ENCODE measurements around the gene PPP1R1A. TPM values are rescaled to one million over a fixed set of nuclear protein-coding genes. Genes with fewer than 3 reads are reported as not detected.

PPP1R1A gene
- total RNA-seq, 5 donors from 2014 or later (not counting 1 experiment from before 2014, with no cell fraction given), result not detected

DNA sequence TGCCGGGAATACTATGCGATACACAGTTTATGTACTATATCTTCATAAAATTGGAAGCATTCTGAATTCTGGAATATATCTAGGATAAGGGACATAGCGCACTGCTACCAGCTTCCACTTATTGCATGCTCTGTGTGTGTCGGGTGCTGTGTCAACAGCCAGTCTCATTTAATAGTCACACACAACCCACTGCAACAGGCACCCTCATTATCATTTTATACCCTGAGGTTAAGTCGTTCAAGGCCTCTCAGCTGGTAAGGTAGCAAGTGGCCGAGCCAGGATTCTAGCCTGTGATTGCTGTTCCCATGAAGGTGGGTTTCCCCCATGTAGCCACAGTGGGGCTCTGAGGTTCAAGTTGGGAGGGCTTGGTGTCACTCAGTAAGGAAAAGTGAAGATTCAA lies 7.0 kb downstream of the PPP1R1A start:
- Histone ChIP-seq H3K27me3 (replicated peaks in 1 of 2; ENCODE audit: control insufficient read depth in 2 of 2, extremely low read depth in 1 of 2, insufficient read depth in 2 of 2, low read length in 1 of 2) (peaks cover 4 to 29% of the 10 kb centered on the region in 2 experiments), H3K4me1 (ENCODE audit: control insufficient read depth in 1 of 2, extremely low read depth in 1 of 2, insufficient read depth in 2 of 2, low read length in 2 of 2) (peaks cover 0 to 6% of the 10 kb centered on the region in 2 experiments), H3K27ac (ENCODE audit: low read length) (no peak overlapping the region), H3K36me3 (ENCODE audit: control insufficient read depth in 2 of 2, extremely low read depth in 1 of 2, insufficient read depth in 1 of 2, low read length in 1 of 2) (no peaks in the 10 kb centered on the region), H3K4me3 (ENCODE audit: control insufficient read depth in 1 of 2, extremely low read depth in 1 of 2, low read length in 1 of 2) (no peak overlapping the region), H3K9me3 (no peaks in the 10 kb centered on the region)
- ChIA-PET CTCF (interaction anchor here in 1 of 2 donors (1.4 kb wide), 1 partner anchor 11 kb away, joined by 4 read pairs; no protein-coding TSS in a partner anchor), POLR2A (no interaction called here)
- H3K9me3 Mint-ChIP-seq, result no peaks in the 10 kb centered on the region
- DNase-seq, result no peak
- H3K36me3 Mint-ChIP-seq, result no peaks in the 10 kb centered on the region
- no peak overlapping the region for H3K4me3 Mint-ChIP-seq
- H3K27me3 Mint-ChIP-seq, result peaks cover 23 to 26% of the 10 kb centered on the region in 2 donors
- no peak for ATAC-seq (replicated peaks in 1 of 4)
- peaks cover 6 to 8% (median 6%) of the 10 kb centered on the region in 3 donors for H3K4me1 Mint-ChIP-seq
- no CpG with 5 or more reads among the region's 6 CpGs for WGBS (ENCODE audit: insufficient coverage)
- H3K27ac Mint-ChIP-seq, result no peak overlapping the region

DNA sequence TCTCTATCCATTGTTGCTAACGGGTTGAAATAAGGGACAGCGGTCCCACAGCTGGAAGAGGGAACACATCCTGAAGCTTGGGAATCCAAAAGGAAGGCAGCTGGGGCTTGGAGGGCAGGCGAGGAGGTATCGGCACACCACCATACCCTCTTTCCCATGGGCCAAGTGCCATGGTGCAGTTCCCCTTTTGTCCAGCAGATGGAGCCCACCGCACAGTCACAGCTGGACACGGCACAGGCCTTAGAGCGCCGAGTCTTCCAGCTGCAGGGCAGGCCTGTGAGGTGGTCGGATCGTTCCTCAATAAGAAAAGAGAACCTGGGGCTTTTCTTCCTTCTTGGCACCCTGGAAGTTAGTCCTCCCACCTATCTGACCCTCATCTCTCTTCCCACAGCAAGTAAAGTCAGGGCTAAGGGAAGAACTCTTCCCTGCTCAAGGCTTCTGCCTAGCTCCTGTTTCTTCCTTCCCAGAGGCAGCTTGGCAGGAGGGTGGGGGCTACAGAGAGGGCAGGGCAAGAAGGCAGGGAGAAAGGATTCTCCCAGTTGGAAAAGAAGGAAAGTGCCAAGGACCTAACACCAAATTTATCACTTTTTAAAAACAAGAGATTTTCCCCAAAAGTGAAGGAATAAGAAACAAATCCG lies 8.6 kb downstream of the PPP1R1A start:
- Histone ChIP-seq H3K4me3 (ENCODE audit: control insufficient read depth in 1 of 2, extremely low read depth in 1 of 2, low read length in 1 of 2) (no peak overlapping the region), H3K27ac (ENCODE audit: low read length) (no peak overlapping the region), H3K36me3 (ENCODE audit: control insufficient read depth in 2 of 2, extremely low read depth in 1 of 2, insufficient read depth in 1 of 2, low read length in 1 of 2) (no peaks in the 10 kb centered on the region), H3K27me3 (replicated peaks in 1 of 2; ENCODE audit: control insufficient read depth in 2 of 2, extremely low read depth in 1 of 2, insufficient read depth in 2 of 2, low read length in 1 of 2) (peaks cover 0 to 14% of the 10 kb centered on the region in 2 experiments), H3K4me1 (ENCODE audit: control insufficient read depth in 1 of 2, extremely low read depth in 1 of 2, insufficient read depth in 2 of 2, low read length in 2 of 2) (peaks cover 0 to 6% of the 10 kb centered on the region in 2 experiments), H3K9me3 (no peaks in the 10 kb centered on the region)
- no peaks in the 10 kb centered on the region for H3K9me3 Mint-ChIP-seq
- WGBS (ENCODE audit: insufficient coverage), result 0% methylated on average over 7 of the region's 11 CpGs
- DNase-seq (peak; percentile 39 to 85 (median 68)), ATAC-seq (replicated peaks in 1 of 4) (peak; percentile 90 to 93 (median 92))
- no peak overlapping the region for H3K4me3 Mint-ChIP-seq
- ChIA-PET POLR2A (interaction anchor here in 1 of 2 donors (0.6 kb wide), 2 partner anchors 1259 to 1697 kb away, joined by 3 to 7 read pairs; no protein-coding TSS in a partner anchor), CTCF (interaction anchor here (1.0 to 1.7 kb wide), 7 partner anchors 13 to 405 kb away, joined by 3 to 12 read pairs (median 4); partner anchors contain the start of gene TESPA1 (in 1 of the 2))
- no peak overlapping the region for H3K27ac Mint-ChIP-seq
- peaks cover 13% of the 10 kb centered on the region for H3K36me3 Mint-ChIP-seq
- peaks cover 8 to 12% of the 10 kb centered on the region in 2 donors for H3K27me3 Mint-ChIP-seq
- peaks cover 6 to 8% (median 6%) of the 10 kb centered on the region in 3 donors for H3K4me1 Mint-ChIP-seq

- H3K9me3 ChIP-seq, result no peaks in the 10 kb centered on the region
- no peaks in the 10 kb centered on the region for H3K9me3 Mint-ChIP-seq
- peaks cover 0 to 6% of the 10 kb centered on the region in 2 experiments for H3K4me1 ChIP-seq (ENCODE audit: control insufficient read depth in 1 of 2, extremely low read depth in 1 of 2, insufficient read depth in 2 of 2, low read length in 2 of 2)
- POLR2A ChIA-PET, result interaction anchor here in 1 of 2 donors (0.6 kb wide), 2 partner anchors 1260 to 1697 kb away, joined by 3 to 7 read pairs; no protein-coding TSS in a partner anchor
- no peaks in the 10 kb centered on the region for H3K36me3 ChIP-seq (ENCODE audit: control insufficient read depth in 2 of 2, extremely low read depth in 1 of 2, insufficient read depth in 1 of 2, low read length in 1 of 2)
- H3K27me3 Mint-ChIP-seq, result peaks cover 4 to 7% of the 10 kb centered on the region in 2 donors
- no peak overlapping the region for H3K4me3 Mint-ChIP-seq
- 0% methylated on average over 1 of the region's 4 CpGs for WGBS (ENCODE audit: insufficient coverage)
- H3K4me3 ChIP-seq (ENCODE audit: control insufficient read depth in 1 of 2, extremely low read depth in 1 of 2, low read length in 1 of 2), result no peak overlapping the region
- H3K4me1 Mint-ChIP-seq, result peaks cover 6 to 8% (median 6%) of the 10 kb centered on the region in 3 donors
- H3K27ac ChIP-seq (ENCODE audit: low read length), result no peak overlapping the region
- ATAC-seq (replicated peaks in 1 of 4) (no peak), DNase-seq (peak in 1 of 35 experiments; percentile 5)
- CTCF ChIA-PET, result interaction anchor here (0.6 to 1.7 kb wide), 3 partner anchors 17 to 31 kb away, joined by 6 to 19 read pairs (median 12); no protein-coding TSS in a partner anchor
- H3K36me3 Mint-ChIP-seq, result peaks cover 15% of the 10 kb centered on the region
- H3K27me3 ChIP-seq (replicated peaks in 1 of 2; ENCODE audit: control insufficient read depth in 2 of 2, extremely low read depth in 1 of 2, insufficient read depth in 2 of 2, low read length in 1 of 2), result peaks cover 0 to 11% of the 10 kb centered on the region in 2 experiments
- no peak overlapping the region for H3K27ac Mint-ChIP-seq
Observed at GRCh38 chr12:54579258-54579657, 9.2 kb downstream of the PPP1R1A start.

GRCh38 chr12:54578778-54579177 lies 9.7 kb downstream of the PPP1R1A start:
- WGBS (ENCODE audit: insufficient coverage), result 100% methylated on average over 5 of the region's 7 CpGs
- H3K27me3 ChIP-seq (replicated peaks in 1 of 2; ENCODE audit: control insufficient read depth in 2 of 2, extremely low read depth in 1 of 2, insufficient read depth in 2 of 2, low read length in 1 of 2), result peaks cover 0 to 7% of the 10 kb centered on the region in 2 experiments
- Mint-ChIP-seq H3K4me1 (peaks cover 6 to 8% (median 6%) of the 10 kb centered on the region in 3 donors), H3K27me3 (peaks cover 0 to 4% of the 10 kb centered on the region in 2 donors), H3K4me3 (no peak overlapping the region), H3K9me3 (no peaks in the 10 kb centered on the region), H3K27ac (no peak overlapping the region), H3K36me3 (peaks cover 19% of the 10 kb centered on the region)
- no peaks in the 10 kb centered on the region for H3K9me3 ChIP-seq
- H3K4me3 ChIP-seq (ENCODE audit: control insufficient read depth in 1 of 2, extremely low read depth in 1 of 2, low read length in 1 of 2), result no peak overlapping the region
- ChIA-PET POLR2A (no interaction called here), CTCF (interaction anchor here in 1 of 2 donors (0.6 kb wide), 1 partner anchor 30 kb away, joined by 19 read pairs; no protein-coding TSS in a partner anchor)
- peaks cover 0 to 6% of the 10 kb centered on the region in 2 experiments for H3K4me1 ChIP-seq (ENCODE audit: control insufficient read depth in 1 of 2, extremely low read depth in 1 of 2, insufficient read depth in 2 of 2, low read length in 2 of 2)
- no peak overlapping the region for H3K27ac ChIP-seq (ENCODE audit: low read length)
- no peaks in the 10 kb centered on the region for H3K36me3 ChIP-seq (ENCODE audit: control insufficient read depth in 2 of 2, extremely low read depth in 1 of 2, insufficient read depth in 1 of 2, low read length in 1 of 2)
- ATAC-seq (replicated peaks in 1 of 4) (no peak), DNase-seq (no peak)

DNA sequence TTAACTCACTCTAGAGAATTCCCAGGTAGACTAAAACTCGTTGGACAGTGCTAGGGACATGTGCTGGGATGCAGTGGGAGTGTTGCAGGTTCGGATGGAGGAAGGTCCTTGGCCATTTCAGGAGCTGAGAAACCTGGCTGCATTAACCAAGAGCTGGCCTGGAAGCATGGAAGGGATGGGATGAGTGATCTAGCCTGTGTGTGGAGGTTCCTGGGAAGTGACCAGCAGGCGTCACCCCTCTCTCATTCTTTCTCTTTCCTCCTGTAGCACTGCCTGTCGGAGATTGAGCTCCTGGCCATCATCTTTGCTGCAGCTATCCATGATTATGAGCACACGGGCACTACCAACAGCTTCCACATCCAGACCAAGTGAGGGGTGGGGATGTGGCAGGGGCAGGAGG lies 15.6 kb downstream of the PPP1R1A start:
- H3K4me1 ChIP-seq (ENCODE audit: control insufficient read depth in 1 of 2, extremely low read depth in 1 of 2, insufficient read depth in 2 of 2, low read length in 2 of 2), result no peaks in the 10 kb centered on the region
- H3K4me1 Mint-ChIP-seq, result no peaks in the 10 kb centered on the region
- no peak for ATAC-seq (replicated peaks in 1 of 4)
- H3K27ac Mint-ChIP-seq, result no peak overlapping the region
- no peaks in the 10 kb centered on the region for H3K27me3 Mint-ChIP-seq
- DNase-seq, result no peak
- no peak overlapping the region for H3K27ac ChIP-seq (ENCODE audit: low read length)
- H3K9me3 Mint-ChIP-seq, result no peaks in the 10 kb centered on the region
- peaks cover 2 to 8% of the 10 kb centered on the region in 2 donors for H3K36me3 ChIP-seq (ENCODE audit: control insufficient read depth in 2 of 2, extremely low read depth in 1 of 2, insufficient read depth in 1 of 2, low read length in 1 of 2)
- no peaks in the 10 kb centered on the region for H3K27me3 ChIP-seq (replicated peaks in 1 of 2; ENCODE audit: control insufficient read depth in 2 of 2, extremely low read depth in 1 of 2, insufficient read depth in 2 of 2, low read length in 1 of 2)
- H3K4me3 ChIP-seq (ENCODE audit: control insufficient read depth in 1 of 2, extremely low read depth in 1 of 2, low read length in 1 of 2), result no peak overlapping the region
- H3K36me3 Mint-ChIP-seq, result peaks cover 40% of the 10 kb centered on the region
- CTCF ChIA-PET, result no interaction called here
- H3K4me3 Mint-ChIP-seq, result no peak overlapping the region
- no peaks in the 10 kb centered on the region for H3K9me3 ChIP-seq
- POLR2A ChIA-PET, result no interaction called here
- no CpG with 5 or more reads among the region's 5 CpGs for WGBS (ENCODE audit: insufficient coverage)

DNA sequence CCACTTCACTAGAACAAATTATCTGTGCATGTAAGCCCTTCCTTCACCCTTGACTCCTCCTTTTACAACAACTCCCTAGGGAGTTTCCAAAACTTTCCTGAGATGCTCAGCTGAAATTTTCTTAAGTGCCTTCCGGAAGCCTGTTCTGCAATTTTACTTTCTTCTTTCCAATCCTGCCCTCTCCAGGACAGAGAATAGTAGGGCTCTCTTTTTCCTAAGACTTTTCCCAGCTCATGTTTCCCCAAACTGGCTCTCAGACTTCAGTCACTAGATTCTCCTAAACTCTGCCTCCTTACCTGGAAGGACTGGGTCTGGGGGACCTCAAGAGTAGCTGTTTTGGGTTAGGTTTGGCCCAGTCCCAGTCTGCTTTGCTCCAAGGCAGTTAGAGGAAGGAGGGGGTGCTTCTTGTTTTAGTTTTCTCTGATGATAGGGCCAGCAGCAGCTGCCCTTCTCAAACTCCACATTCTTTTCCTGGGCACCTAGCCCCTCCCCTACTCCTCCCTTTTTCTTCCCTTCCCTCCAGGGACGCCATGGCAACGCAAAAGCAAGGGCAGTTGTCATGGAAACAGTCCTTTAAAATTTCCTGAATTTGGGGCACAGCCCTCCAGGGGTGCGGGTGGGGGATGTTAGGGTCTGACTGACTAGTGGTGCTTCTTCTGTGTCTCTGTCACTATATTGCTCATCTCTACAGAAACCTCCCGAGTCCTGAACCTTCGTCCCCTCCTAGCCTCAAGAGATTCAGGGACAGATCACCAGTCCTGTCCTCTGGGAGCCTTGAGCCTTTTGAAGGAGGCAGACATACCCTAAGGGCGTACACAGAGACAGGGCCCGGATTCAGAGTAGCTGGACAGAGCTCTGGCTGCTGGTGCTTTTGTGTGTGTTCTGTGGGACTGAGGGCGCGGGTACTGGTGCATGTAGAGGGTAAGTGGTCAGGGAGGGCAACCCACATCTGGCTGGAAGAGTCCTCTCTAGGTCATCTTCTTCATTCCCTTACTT lies 17.0 kb downstream of the PPP1R1A start:
- Histone ChIP-seq H3K4me3 (ENCODE audit: control insufficient read depth in 1 of 2, extremely low read depth in 1 of 2, low read length in 1 of 2) (no peak overlapping the region), H3K27ac (ENCODE audit: low read length) (no peak overlapping the region), H3K9me3 (no peaks in the 10 kb centered on the region), H3K27me3 (replicated peaks in 1 of 2; ENCODE audit: control insufficient read depth in 2 of 2, extremely low read depth in 1 of 2, insufficient read depth in 2 of 2, low read length in 1 of 2) (no peaks in the 10 kb centered on the region), H3K36me3 (ENCODE audit: control insufficient read depth in 2 of 2, extremely low read depth in 1 of 2, insufficient read depth in 1 of 2, low read length in 1 of 2) (peaks cover 2 to 8% of the 10 kb centered on the region in 2 donors), H3K4me1 (ENCODE audit: control insufficient read depth in 1 of 2, extremely low read depth in 1 of 2, insufficient read depth in 2 of 2, low read length in 2 of 2) (no peaks in the 10 kb centered on the region)
- Mint-ChIP-seq H3K36me3 (peaks cover 43% of the 10 kb centered on the region), H3K4me1 (no peaks in the 10 kb centered on the region), H3K9me3 (no peaks in the 10 kb centered on the region), H3K27me3 (no peaks in the 10 kb centered on the region), H3K4me3 (no peak overlapping the region), H3K27ac (no peak overlapping the region)
- ChIA-PET POLR2A (no interaction called here), CTCF (no interaction called here)
- WGBS (ENCODE audit: insufficient coverage), result 96% methylated on average over 3 of the region's 10 CpGs
- ATAC-seq (replicated peaks in 1 of 4) (no peak), DNase-seq (no peak)

Measured in T-cell (primary cell).